GM21390 (cell line): ENCODE results near the gene RASSF10.

ENCODE experiments used
- ATAC-seq: cut with Tn5 transposase; IDR thresholded peaks from one replicate; pipeline ENCODE4 v1.9.1; 2021; ENCODE audit not compliant: unreplicated experiment

The RASSF10 gene

DNA sequence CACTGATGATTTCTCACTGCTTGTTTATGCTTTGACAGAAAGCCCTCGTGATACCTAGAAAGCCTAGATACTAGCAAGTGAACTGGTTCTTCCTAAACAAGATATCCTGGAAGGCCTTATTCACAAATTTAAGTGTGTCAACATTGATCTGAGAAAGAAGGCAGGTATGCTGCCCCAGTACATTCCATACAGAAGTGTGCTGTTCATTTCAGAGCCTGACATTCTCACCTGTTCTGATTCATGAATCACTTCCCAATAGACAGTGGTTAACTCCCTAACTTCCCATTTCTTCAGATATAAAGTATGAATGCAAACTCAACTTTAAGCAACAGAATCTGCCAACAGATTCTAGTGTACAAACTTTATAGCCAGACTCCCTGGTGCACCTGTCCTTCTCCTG lies 15.5 kb upstream of the RASSF10 start:
- ATAC-seq, result no peak

DNA sequence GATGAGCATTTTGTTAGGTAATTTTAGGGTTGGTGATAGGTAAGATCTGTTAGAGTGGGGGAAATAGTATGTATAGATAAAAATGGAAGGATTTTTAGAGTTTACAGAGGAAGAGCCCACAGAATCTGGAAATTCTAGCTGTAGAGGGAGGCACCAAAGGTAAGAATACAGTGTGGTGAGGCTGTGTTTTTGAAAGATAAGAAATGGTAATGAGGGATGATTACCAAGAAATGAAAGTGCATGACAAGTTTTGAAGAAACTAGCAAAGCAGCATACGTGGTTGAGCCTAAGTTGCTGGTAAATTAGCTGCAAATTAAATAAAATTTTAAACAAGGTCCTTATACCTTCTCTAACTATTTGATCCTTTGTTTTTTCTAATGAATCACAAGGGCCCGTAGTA lies 14.6 kb upstream of the RASSF10 start:
- no peak for ATAC-seq

DNA sequence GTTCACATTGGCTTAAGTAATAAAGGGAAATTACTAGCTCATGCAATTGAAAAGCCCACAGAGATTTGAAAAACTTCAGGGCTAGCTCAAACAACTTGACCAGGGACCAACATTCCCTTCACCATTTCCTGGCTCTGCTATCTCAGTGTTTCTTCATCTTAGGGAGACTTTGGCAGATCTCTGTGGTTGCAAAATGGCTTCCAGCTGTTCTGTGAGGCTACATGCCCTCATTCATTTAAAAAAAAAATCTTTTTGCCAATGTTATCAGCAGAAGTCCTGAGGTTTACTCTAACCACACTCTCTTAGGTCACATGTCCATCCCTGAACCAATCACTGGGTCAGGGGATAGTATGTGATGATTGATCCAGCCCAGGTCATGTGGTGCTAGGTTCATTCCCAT lies 13.9 kb upstream of the RASSF10 start:
- no peak for ATAC-seq

DNA sequence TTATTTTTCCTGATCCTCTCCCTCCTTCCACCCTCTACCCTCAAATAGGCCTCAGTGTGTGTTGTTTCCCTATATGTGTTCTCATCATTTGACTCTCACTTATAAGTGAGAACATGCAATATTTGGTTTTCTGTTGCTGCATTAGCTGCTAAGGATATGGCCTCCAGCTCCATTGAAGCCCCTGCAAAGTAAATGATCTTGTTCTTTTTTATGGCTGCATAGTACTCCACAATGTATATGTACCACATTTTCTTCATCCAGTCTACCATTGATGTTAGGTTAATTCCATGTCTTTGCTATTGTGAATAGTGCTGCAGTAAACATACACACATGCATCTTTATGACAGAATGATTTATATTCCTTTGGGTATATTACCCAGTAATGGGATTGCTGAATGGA lies 13.3 kb upstream of the RASSF10 start:
- no peak for ATAC-seq

DNA sequence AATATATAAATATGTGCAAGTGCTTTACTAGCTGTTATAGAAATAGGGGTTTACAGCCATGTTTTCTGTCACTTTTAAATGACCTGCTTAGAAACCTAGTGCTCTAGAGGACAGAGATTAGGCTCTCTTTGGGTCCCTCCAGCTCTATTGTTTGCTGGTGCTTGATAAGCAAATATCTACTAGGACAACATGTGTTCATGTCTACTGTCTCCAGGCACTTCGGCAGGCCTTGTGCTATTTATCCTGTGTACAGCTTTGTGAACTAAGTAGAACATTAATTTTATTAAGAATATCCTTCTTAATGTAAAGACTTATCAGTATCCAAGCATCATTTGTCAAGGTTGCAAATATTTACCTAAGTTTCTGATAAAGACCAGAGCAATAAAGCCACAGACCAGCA lies 11.9 kb upstream of the RASSF10 start:
- ATAC-seq, result no peak

DNA sequence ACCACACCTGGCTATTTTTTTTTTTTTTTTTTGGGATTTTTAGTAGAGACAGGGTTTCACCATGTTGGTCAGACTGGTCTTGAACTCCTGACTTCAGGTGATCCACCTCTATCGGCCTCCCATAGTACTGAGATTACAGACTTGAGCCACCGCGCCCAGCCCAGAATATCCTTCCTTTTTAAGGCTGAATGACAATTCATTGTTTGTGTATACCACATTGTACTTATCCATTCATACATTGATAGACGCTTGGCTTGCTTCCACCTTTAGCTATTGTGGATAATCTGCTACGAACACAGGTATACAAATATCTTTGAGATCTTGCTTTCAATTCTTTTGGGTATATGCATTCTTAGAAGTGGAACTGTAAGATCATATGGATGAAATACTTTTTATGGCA lies 10.8 kb upstream of the RASSF10 start:
- ATAC-seq, result no peak

DNA sequence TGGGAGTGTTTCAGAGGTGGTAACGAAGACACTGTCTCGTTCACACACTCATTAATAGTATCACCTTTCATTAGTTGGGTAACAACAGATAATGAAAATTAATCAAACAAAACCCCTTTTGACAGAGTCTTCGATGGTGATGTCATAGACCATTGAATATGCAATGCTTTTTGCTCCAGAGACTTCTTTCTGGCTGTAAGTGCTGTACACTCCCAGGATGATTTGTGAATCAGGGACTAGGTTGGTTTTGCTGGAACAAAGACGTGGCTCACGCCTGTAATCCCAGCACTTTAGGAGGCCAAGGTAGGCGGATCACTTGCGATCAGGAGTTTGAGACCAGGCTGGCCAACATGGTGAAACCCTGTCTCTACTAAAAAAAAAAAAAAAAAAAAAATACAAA lies 9.5 kb upstream of the RASSF10 start:
- ATAC-seq, result no peak

DNA sequence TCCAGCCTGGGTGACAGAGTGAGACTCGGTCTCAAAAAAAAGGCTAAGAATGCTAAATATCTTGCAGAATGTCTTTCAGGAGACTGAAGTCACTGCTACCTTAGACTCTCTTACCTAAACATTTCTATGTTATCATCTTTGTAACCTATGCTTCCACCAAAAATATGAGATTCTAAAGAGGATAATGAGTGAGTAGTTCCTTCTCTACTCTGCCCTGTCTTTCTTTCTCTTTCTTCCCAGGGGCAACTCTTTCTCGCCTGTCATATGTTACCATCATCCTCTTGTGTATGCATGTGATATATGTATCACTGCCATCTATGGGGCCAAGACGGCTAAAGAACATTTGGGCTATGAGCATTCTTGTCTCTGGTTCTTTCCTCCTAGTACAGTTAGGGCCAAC lies 9.0 kb upstream of the RASSF10 start:
- ATAC-seq, result no peak

DNA sequence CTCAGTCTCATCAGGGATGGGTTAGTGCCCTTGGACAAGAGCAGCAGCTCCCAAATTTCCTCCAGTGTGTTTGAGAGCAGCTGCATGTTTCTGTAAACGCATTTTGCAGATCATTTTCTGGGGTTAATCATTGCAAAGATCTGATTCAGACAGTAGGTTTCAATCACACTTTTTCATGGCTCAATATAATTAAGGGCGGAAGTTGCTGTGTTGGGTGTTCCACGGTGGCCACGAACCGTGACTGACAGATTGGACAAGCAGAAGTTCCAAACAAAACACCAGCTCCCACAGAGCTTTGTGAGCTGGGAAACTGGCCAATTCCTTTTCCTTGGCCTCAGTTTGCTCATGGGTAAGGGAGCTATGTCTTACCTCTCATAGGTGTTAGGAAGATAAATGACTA lies 8.4 kb upstream of the RASSF10 start:
- ATAC-seq, result no peak

DNA sequence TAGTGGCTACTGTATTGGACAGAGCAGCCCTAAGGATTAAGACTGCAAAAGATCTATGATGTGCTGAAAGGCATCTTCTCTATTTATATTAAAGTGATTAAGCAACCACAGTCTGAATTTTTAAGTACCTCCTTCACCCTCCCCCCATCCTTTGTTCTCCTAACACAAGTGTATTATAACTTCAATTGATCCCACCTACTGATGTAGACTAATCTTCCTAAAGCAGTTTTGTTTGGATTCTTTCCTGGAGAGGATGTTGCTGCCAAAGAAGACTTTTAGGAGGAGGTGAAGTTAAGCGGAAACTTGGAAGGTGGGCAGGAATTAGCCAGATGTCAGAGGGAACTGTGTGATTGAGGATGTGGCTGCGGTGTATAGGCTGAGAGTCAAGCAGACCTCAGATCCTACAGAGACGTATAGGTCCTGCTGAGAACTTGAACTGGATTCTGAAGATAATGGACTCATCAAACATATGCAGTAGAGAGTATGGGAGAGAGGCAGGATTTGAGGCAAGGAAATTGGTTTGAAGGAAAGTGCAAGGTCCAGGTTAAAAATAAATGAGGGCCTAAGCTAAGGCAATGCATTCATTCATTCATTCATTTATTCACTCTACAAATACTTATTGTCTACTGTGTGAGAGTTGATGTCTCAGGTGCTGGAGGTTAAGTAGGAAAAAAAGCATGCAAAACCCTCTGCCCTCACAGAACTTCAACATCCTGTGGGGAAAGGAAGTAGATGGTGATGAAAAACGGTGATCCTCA lies 5.2 kb upstream of the RASSF10 start:
- ATAC-seq, result no peak

DNA sequence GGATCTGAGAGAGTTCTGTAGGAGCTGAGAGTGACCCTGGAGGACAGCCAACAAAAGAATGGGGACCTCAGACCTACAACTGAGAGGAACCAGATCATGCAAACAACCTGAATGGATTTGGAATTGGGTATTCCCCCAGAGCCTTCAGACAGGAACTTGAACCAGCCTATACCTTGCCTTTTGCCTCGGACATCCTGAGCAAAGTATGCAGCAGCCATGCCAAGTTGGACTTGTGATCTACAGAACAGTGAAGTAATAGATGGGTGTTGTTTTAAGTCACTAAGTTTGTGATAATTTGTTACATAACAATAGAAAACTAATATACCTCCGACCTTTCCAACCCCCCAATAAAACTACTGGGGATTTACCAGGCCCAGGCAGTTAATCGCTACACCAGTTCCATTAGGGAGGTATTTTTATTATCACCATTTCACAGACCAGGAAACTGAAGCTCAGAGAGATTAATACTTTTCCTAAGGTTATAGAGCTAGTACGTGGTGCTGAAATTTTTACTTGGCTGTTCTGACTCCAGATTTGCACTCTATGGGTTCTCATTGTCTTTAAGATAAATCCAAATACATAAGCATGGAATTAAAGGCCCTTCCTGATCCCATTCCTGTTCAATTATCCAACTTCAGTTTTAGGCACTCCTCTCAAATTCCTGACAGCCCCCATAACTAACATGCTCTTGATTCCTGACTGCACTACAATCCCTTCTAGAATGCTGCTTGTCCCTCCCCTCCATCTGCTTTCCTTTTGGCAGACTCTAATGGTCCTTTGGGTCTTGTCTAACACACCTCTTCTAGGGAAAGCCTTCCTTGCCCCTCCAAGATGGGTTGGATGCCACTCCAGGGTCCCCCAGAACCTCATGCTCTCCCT lies 1.7 kb upstream of the RASSF10 start:
- no peak for ATAC-seq

DNA sequence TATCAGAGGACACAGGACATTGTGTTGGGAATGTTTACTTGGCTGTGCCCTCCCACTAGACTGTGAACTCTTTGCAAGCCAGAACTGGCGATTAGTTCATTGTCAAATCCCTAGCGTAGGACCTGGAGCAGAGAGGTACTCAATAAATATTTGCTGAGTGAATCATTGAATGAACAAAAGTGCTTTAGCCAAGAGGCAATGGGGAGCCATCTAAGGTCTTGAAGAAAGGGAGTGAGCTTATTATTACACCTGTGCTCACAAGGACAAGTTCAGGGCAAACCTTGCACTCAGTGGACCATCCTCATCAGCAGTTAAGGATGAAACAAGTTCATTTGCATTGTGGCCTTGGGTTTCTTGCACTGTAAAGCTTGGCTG lies 1.1 kb upstream of the RASSF10 start:
- ATAC-seq, result no peak

DNA sequence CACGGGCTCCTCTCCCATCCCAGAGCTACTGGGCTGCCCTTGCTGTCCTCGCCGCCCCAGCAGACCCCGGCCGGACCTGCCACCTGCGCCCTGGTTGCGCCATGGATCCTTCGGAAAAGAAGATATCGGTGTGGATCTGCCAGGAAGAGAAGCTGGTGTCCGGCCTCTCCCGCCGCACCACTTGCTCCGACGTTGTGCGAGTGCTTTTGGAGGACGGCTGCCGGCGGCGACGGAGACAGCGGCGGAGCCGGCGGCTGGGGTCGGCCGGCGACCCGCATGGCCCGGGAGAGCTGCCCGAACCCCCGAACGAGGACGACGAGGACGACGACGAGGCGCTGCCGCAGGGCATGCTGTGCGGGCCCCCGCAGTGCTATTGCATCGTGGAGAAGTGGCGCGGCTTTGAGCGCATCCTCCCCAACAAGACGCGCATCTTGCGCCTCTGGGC lies 382 bp downstream of the RASSF10 start:
- ATAC-seq, result no peak

DNA sequence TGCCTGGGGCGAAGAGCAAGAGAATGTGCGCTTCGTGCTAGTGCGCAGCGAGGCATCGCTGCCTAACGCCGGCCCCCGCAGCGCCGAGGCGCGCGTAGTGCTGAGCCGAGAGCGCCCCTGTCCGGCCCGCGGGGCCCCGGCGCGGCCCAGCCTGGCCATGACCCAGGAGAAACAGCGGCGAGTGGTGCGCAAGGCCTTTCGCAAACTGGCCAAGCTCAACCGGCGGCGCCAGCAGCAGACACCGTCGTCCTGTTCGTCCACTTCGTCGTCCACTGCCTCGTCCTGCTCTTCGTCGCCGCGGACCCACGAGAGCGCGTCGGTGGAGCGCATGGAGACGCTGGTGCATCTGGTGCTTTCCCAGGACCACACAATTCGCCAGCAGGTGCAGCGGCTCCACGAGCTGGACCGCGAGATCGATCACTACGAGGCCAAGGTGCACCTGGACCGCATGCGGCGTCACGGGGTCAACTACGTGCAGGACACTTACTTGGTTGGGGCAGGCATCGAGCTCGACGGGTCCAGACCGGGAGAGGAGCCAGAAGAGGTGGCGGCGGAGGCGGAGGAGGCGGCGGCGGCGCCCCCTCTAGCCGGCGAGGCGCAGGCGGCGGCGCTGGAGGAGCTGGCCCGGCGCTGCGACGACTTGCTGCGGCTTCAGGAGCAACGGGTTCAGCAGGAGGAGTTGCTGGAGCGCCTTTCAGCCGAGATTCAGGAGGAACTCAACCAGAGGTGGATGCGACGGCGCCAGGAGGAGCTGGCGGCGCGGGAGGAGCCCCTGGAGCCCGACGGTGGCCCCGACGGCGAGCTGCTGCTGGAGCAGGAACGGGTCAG lies 1.0 kb downstream of the RASSF10 start:
- no peak for ATAC-seq

DNA sequence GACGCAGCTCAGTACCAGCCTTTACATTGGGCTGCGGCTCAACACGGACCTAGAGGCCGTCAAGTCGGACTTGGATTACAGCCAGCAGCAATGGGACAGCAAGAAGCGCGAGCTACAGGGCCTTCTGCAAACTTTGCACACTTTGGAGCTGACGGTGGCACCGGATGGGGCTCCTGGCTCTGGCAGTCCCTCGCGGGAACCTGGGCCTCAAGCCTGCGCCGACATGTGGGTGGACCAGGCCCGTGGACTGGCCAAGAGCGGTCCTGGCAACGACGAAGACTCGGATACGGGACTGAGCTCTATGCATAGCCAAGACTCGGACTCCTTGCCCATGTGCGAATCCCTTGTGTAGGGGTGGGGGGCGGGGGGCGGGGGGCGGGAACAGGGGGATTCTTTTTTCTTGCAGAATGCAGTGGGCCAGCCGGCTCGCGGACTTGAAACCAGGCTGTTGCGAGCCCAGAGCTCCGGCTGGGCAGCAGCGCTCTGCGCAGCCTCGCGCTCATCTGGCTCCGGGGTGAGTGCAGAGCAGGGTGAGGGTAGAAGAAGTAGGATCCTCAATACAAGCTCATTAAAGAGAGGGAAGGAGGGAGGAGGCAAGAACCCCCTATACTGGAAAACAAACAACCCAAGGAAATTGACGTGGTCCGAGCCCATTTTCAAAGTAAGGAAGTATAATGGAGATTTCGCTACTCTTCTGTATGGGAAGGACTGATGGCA lies 1.8 kb downstream of the RASSF10 start:
- ATAC-seq, result no peak

DNA sequence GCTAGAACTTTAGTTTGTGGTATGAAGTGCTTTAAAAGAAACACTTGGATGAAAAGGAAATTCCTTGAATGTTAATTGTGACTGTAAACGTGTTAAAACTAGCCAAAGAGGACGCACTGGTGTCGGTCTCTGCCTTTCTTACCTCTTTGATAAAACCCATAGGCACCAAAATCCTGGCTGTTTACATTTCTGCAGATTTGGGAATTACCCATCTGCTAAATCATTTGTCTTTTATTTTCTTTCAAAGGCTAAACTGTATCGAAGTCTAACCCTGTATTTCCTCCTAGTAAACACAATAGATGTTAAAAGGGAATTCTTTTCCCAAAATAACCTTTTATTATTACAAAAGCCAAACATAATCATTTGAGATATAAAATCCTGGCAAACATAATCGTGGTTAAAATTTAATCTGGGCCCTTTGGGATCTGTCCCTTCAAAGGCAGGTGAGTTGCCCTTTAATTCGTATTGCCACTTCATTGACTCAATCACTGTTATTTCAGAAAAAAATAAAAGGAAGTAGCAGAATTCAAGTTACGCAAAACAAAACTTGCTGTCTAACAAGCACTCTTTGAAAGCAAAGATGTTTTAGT lies 2.4 kb downstream of the RASSF10 start:
- no peak for ATAC-seq

DNA sequence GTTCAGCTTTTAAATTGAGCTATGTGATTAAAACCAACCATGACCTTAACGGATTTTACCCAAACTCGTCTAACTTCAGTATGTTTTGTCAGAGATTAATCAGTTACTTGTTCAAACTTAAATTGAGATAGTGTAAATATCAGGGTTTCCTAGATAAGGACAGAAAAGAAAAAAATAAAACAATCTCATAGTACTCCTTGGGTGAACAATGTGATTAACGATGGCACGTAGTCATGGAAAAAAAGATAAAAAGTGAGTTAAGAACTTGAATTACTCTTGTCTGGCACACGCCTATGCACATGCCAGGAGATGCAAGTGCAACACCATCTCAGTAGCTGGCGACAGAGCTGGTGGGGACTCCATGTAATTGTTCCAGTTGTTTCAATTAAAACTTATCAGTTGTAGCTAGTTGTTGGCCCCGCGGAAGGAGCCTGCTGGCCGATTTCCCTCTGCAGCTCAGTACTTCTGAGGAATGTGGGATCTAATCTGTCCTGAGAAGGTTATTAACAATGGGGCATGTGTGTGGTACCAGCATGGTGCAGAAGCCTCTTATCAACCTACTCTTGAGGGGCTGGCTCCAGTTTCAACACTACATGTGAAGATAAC lies 3.0 kb downstream of the RASSF10 start:
- ATAC-seq, result no peak

DNA sequence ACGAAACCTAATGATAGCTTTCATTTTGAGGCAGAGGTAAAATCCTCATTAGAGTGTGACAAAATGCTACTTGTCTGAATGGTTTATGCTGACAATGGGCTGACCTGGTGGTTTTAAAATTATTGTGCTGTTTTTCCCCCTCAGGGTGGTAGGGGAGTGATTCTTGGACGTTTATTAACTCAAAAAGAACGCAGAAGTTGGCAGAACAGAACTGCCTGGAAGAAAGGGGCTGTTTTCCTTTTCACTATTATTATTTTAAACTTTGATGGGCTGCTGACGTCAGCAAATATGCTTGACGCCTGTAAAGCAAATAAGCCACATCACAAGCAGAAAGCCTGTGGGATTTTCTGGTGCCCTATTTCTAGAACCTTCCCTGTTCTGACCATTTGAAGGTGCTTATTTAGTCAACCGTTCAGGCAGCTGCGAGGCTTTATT lies 4.0 kb downstream of the RASSF10 start:
- ATAC-seq, result no peak

DNA sequence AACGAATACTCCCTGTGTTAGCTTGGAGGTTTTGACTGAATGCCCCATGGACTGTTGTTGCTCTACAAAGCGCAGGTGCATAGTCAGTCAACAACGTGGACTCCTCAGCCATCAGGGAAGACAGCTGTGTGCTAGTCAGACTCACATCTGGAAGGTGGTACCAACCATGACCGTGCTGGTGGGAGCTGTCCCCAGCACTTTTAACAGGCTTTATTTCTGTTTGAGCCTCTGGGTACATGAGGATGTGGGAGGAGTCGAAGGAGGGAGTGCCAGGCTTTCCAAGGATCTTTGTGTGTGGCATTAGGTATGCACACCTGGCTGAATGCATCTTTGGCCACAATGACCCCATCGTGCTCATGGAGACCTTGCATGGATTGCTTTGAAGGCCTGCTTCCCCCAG lies 6.6 kb downstream of the RASSF10 start:
- ATAC-seq, result no peak

DNA sequence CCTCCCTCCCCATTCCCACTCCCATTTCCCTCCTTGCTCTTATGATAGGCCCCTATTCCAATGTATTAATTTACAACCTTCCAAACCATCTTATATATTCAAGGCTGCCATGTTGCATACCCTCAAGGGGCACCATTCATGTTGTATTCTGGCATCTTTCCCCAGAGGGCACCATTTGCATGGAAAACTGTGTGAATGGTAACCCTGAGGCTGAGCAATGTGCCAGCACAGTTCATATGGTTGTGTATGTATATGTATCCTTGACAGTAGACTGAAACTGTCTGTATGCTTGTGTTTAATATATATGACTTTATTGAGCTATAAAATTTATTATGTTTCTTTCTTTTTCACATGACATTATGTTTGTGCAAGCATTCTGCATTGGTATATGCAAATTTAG lies 7.3 kb downstream of the RASSF10 start:
- no peak for ATAC-seq
